AML-193 (cell line): Measurements from ENCODE around the gene BLACAT1.

Experiments used
- DNase-seq, 2 experiments: peaks; one replicate each; lab custom pipeline; 2025; lab: John Stamatoyannopoulos, UW

BLACAT1 gene

DNA sequence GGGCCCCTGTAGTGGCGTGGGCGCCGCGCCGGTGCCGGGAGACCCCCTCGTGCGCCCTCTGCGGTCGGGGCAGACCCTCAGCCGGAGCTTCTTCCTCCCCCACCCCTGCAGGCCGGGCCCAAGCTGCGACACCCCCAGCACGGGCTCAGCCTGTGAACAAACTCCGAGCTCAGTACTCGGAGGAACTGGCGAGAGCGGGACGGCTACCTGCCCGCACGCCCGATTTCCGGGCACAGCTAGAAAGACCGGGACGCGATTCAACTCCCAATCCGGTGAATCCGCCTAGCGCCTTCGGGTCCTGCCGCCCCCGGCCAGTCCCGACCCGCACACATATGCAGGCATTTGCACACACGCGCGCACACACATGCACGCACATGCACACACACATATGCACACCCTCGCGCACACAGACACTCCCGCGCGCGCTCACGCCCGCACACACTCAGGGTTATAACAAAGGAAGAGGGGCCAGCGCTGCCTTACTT, 580 bp upstream of the BLACAT1 start:
- DNase-seq: no peak

DNA sequence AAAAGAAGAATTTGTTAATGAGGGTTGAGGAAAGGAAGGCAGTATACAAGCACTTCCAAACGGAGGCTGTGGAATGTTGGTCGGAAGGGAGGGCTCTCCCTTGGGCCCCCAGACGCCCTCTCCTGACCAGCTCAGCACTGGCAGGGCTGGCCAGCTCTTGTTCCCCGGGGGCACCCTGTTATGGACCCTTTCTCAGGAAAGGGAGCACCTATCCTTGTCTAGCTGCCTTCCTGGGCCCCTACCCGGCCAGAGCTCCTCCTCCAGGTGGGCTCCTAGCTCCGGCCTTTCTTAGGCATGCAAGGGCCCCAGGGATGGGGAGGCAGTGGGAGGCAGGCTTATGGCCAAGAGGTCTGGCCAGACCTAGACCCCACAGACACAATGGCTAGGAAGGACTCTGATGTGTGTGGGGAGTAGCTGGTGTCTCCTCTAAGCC, 926 bp downstream of the BLACAT1 start:
- no peak for DNase-seq

DNA sequence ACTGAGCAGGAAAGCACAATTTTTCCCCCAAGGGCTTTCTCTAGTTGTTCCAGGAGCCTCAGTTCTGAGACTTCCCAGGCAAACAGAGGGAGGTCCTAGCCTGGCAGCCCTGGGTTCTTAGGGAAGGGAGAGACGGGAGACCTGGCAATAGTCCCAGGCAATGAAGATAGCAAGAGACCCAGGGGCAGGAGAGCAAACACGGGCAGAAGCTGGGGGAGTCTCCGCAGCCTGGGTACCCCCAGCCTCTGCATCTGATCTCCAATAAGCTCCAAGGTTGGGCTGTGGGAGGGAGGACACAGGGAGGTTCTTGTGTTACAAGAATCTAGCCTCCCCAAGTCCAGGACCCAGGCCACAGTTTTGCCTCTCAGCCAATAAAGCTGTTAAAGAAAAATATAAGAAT, 2.4 kb downstream of the BLACAT1 start:
- no peak for DNase-seq

DNA sequence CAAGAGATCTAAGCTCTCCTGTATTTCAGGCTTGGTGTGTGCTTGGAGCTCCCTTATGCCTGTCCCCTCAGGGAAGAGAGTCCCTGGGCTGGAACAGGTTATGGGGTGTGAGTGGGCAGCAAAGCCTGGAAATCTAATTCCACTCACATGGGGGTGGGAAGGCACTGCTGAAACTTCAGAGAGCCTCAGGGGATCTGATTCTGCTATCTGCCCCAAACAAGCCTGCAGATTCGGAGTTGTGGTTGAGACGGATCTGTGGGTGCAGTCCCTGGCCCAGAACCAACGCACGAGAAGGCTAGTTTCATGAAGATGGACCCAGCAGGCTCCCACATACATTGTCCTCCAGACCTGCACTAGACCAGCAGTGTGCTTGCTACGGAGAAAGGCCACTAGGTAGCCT, 2.9 kb downstream of the BLACAT1 start:
- no peak for DNase-seq

DNA sequence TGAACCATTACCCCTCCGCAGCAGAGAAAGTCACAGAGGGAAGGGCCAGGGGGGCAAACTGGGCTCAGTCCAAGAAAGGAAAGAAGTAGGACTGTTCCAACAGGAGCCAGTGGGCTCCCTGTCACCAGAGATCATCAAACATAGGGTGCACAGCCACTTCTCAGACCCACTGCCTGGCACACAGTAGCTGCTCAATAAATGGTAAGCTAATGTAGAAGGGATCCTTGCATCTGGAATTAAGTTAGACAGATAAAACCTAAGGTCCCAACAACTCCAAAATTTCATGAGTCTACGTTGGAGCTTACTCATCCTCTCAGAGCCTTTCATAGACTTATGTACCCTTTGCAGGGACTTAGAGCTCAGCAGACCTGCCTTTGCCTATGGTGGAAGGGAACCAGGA, 3.5 kb downstream of the BLACAT1 start:
- DNase-seq: no peak

DNA sequence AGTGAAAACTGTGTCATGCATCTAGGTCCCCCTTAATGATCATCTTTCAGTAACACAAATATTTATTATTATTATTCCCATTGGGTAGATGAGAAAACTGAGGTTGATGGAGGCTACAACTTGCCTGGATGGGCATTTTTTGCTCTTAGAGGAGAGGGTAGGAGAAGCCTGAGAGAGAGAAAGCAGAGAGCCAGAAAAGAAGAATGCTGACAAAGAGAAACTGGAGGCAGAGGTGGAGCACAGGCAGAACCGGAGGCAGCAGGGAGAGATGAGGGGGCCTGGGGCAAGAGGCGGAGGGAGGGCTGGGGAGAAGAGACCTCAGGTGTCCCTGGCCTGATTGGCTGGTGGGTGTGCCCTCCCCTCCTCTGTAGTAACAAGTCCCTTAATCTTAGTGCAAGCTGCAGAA, 4.1 kb downstream of the BLACAT1 start:
- DNase-seq: no peak

DNA sequence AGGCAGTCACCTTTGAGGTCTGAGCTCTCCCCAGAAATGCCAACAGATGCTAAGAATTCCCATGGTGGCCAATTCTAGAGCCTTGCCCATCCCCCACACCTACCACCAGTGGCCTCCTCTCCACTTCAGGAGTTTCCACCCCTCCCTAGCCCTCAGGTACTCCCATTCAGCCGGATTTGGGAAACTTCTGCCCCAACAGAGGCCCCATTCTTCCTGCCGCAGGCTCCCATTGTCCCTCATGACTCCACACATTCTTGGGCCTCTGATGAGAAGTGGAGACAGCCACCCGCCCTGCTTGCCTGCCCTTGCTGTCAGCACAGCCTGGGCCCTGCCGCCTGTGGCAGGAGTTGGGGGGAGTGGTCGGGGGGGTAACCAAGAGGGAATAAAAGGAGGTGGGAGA, 4.6 kb downstream of the BLACAT1 start:
- no peak for DNase-seq

DNA sequence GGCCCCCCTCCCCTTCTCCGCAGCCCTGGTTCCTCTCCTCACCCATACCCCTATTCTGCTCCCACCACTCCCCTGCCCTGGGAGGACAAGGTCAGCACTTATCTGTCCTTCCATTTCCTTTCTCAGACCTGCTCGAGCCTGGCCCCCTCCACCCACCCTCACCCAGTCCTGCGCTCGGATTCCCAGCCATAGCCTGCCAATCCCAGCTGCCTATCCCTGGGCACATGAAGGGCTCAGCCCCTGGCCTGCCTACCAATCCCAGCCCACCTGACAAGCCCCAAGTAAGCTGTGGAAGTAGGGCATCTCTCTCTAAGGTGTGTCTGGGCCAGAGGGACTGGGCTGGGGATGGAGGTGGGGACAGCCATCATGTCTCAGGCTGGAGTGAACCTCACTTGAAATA, 5.4 kb downstream of the BLACAT1 start:
- DNase-seq: no peak

DNA sequence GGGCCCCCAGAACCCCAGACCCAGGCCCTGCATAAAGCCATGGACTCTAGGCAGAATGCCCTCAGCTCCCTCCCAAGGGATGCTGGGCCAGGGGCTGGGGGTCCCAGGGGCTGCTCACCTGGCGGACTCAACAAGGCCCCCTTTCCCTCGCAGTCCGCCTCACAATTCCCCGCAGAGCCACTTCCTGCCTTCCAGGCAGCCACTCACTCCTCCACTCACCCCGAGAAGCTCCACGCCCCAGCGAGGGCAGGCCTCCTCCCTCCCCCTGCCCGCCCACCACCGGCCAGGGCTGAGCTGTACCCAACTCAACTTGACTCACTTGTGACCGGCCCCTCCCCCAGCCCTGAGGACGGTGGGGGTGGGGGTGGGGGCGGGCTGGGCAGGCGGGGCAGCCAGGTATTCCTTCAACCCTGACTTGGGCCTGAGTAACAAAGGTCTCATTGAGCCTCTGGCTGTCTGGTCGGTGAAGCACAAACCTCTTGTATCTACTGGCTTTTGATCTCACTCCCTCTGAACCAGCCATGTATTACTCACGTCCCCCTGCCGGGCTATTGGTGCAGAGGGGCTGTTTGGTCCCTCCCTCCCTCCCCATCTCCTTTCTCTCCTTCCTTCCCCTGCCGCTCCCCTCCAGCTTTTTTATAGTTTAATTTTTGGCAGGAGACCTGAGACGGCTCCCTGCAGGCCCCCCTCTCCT, 5.9 kb downstream of the BLACAT1 start:
- DNase-seq: no peak

DNA sequence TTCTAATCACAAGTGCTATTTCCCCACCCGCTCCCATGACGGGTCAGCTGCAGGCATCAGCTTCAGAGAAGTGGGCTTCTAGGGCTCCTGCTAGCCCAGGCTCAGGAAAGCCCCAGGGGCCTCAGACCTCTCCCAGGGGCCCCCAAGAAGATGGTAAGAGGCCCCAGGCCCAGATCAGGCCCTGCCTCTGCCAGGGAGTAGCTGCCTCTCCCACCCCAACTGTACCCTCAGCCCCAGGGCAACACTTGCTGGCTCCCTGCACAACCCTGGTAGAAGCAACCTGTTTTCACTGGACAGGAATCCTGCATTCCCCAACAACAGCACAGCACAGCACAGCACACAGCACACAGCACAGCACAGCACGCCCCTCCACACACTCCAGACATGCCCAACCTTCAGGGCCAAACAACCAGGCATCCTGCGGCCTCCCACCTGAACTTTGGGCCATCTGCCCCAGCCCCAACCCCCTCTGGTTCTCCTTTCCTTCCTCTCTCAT, 6.5 kb downstream of the BLACAT1 start:
- no peak for DNase-seq

DNA sequence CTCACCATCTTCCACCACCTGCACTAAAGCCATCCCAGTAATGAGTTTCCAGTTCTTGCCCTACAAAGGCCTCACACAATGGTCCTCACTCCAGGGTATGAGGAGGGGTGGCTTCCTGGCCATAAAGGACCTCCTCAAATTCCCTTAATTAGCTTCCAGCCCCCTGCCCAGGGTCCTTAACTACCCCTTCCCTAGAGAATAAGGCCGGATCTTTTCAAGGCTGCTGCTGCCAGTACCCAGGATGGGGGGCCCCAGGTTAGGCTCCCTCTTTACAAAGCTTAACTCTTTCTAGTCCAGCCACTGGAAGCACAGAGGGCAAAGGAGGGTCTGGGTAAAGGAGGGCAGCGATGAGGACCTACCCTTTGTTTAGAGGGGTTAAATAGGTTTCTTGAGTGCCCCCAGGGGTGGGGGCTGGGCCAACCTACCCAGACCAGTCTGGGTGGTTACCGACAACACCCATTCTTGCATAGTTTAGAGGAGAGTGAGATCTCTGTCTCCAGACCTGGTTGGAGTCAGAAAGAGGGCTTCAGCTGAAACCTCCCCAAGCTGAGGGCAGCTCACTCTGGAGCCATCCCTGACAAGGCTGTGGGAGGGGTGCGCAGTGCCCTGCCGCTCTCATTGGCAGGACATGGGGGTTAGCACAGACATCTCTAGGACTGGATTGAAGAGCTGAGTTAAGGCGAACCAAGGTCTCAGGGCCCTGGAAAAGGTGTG, 7.1 kb downstream of the BLACAT1 start:
- no peak for DNase-seq

DNA sequence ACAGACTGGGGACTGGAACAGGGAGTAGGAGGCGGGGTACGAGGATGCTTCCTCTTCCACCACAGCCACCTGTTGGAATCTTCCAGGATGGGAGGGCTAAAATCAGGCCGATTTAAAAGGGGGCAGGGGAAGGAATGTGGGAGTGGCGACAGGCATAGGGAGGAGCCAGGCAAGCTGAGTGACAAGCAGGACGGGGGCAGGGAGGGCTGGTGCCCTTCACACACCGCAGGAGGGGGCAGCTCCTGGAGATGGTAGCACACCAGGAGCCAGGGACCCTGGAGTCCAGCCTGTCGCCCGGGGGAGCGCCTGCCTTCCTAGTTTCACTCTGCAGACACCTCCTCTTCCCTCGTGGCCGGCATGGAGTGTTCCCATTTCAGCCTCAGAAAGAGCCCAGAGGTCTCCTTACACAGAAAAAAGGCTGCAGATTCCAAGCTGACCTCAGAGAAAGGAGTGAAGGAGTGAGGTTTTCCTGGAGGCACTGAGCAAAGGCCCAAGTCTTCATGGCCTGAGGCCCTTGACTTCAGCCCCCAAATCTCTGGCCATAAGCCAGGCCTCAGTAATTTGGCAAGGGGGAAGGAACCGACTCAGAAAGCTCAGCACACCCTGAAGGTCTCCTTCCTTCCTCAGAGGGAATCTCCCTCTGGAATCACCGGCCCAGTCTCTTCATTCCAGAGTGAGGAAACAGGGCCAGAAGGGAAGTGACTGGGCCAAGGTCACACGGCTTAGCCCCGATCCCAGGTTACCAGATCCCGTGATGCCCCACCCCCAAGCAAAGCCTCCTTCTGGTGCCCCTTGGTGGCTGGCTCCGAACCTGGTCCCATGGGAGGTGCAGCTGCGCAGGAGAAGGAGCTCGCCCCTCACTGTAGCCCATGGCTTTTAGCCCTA, 8.1 kb downstream of the BLACAT1 start:
- DNase-seq: no peak

DNA sequence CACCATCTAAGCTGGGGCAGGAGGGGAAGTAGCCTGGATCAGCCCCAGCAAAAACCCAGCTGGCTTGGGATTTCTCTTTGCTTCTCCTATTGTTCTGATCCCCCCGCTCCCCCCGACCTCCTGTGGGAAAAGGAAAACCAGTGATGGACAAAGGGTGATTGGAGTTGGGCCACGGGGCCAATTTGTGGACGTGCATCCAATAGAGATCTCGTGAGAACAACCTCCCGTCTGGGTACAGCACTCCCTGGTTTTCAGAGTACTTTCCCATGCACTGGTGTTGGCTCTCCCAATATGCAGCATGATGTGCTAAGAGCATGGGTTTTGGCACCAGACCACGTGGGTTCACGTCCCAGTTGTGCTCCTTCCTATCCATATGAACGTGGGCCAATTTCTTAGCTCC, 9.0 kb downstream of the BLACAT1 start:
- DNase-seq: no peak

DNA sequence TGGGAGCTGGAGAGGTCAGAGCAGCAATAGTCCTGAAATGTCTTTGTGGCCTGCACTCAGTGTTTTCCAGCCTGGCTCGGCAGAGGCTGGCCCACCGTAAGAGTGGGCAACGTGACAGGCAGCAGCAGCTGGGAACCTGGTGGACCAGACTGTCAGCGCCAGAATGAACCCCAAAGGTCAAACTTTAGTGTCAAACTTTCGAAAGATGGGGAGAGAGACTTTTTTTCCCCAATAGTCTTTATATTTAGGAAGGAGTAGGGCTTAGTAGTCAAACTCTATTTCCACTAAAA, 10.3 kb downstream of the BLACAT1 start:
- DNase-seq: no peak

DNA sequence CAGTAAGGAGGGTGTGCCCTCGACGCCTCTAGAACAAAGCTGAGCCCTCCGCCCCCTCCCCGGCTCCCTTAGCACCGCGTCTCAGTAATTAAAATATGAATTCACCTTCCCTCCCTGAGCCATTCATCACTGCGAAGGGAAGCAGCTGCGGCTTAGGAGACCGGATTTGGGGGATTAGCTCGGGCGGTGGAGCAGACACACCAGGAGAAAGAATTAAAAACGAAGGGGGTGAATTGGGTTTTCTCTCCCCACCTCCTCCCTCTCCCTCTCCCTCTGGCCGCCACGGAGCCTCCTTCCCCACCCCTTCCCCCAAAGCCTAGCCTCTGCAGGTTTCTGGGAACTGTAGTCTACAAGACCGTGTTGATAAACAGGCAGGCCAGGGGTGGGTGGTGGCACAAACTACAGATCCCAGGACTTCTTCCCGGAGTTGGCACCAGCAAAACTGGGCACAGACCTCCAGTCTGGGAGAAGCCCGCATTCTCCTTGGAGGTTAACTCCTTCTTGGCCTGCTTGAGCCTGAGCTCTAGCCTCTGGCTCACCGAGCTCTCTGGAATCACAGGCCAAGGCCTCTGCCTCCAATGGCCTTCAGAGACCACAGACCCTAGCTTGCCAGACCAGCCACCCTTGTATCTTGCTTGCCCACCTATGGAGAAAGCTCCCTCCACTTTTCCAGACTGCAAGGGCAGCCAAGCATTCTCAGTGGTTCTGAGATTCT, 10.8 kb downstream of the BLACAT1 start:
- no peak for DNase-seq

DNA sequence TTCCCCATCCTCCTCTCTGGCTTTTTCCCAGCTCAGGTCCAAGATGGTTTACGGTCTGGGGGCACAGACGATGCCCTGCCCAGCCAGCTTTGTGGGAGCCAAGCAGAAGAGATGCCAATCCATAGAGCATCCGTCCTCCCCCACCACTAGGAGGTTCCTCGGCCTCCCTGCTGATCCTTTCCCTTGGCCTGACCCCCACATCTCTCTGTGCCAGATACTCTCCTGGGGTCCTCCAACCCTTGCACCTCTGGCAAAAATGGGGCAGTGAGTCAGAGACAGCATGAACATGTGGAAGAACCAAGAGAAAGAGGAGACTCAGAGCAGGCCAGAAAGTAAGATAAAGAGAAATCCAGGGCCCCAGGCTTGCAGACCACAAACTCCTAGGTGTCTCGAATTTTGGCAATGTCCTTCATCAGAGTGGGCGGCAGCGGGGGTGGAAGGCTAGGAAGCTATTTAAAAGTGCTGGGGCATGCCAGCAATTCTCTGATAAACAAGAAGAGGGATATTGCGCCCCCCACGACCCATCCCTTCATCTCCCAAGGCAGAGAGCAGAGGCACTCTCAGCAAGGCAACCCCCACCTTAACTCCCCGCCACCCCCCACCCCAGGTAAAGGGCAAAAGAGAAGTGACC, 11.4 kb downstream of the BLACAT1 start:
- DNase-seq: no peak

DNA sequence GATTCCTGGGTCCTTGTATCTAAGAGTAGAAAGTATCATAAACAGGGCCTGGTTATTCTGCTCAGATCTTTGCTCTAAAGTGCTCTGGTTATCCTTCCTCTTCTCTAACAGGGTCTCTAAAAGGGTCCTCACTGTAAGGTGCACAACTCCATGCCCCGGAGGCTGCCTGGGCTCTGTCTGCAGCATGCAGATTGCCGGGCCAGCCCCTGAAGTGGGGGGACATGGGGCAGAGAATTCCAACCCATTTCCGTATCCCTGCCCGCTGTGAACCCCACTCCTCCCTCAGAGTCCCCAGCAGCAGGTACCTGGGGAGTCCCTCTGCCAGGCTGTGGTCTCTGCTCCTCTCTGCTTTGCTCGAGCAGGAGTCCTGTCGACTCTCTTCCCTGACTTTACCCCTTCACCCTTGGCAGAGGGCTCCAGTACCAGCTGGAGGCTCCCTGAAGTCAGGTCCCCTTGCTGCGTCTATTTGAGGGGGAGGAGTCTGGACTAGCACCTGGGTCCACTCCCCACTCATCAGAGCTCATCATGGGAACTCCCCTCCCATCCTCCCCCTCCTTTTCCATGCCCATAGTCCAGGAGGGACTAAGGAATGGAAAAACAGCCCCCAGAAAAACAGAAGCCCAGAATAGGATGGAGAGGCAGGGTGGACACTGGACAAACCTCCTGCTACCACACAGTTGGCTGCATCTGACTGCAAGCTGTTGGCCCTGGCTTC, 12.1 kb downstream of the BLACAT1 start:
- DNase-seq: no peak

DNA sequence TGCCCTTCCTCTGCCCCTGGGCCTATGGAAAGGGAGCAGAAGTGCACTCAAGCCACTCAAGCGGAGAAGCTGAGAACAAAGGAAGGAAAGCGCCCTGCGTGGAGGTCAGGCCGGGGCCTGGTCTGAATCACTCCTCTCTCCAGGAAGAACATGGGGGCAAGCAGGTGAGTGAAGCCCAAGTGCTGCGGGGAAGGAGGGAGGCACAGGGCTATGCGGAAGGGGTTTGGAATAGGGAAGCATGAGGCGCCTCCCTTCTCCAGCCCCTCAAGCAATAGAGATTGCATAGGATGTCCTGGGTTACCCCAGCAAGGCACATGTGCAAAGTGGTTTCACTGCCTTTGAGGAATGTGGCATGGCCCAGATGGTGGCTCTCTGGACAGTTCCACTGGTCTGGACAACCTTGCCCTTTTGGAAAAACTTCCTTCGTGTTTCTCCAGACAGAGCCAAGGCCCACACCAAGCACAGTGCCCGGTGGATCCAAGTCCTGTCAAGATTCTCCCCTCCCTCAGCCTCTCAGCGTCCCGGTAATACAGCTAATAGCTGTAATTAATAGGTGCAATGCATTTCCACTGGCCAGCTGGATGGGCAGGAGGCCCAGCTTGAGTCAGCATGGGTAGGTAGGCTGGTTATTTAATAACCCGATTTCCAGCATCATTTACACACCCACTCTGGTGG, 13.7 kb downstream of the BLACAT1 start:
- DNase-seq: no peak

DNA sequence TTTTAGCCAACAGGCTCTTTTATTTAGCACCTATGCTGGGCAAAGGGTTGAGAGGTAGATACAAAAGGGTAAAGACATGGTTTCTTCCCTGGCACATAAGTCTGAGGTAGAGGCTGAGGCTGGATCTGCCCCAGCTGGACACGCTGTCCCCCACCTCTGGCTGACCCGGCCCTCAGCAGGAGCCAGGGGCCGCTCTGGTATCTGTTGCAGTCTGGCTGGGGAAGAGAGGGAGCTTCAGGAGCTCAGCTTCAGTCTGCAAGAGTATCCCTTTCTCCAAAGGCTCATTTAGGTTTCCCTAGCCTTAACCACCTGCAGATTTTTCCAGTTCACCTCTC, 14.2 kb downstream of the BLACAT1 start:
- no peak for DNase-seq

DNA sequence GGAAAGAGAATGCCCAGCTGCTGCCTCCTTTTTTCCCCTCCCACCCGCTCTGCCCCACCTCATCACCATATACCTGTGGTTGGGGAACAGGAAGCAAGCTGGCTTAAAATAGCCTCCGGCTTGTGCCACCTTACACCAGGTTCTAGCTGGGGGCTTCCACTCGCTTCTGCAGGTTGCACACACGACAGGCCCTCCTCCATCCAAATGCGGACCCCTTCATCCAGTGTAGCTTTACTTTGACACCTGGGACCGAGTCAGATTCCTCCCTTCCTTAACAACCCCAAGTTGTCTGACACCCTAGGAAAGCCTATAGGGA, 14.6 kb downstream of the BLACAT1 start:
- DNase-seq: no peak
